ENCODE measurements around the gene PLEKHA8.

GRCh38 chr7:30018451-30018850 lies 9.8 kb upstream of the PLEKHA8 start:
- TF ChIP-seq CTCF (IDR thresholded peaks at IDR 0.05; ENCODE audit: low read length) (no peak), EZH2 (optimal IDR thresholded peaks at IDR 0.05; ENCODE audit: low read depth, low read length) (no peak)
